Natural killer cell treated with Interleukin-12 subunit alpha and Interleukin-12 subunit beta and Interleukin-15 and Interleukin-18, amount 100 ng/mL, for 72 hours (primary cell): Measurements from ENCODE around the gene DACH2. TPM values are rescaled to one million over a fixed set of nuclear protein-coding genes. Genes with fewer than 3 reads are reported as not detected.

Experiments used
- ATAC-seq, 2 donors: fragments of 150-1000 bp; cut with Tn5 transposase in 1 of 2; sonication (Bioruptor Pico), chemical (Tn5 transposase) in 1 of 2; 2 replicates each; pipeline ENCODE4 v1.10.0; 2021
- DNase-seq: peaks from one replicate; pipeline ENCODE4 v3.0.0; 2022; ENCODE audit warnings: low spot score
- H3K27ac Mint-ChIP-seq, 2 donors: 1 replicate in 1 of 2; 2 replicates in 1 of 2; pipeline ENCODE4 v1.8.0; 2022; ENCODE audit warnings: mixed read lengths in 2 of 2, mild to moderate bottlenecking in 1 of 2, moderate library complexity in 1 of 2
- H3K27me3 Mint-ChIP-seq, 2 donors: 1 replicate in 1 of 2; 2 replicates in 1 of 2; pipeline ENCODE4 v1.8.0; 2022; ENCODE audit warnings: mixed read lengths in 2 of 2
- H3K36me3 Mint-ChIP-seq: one replicate; pipeline ENCODE4 v1.8.0; 2022; ENCODE audit warnings: mixed read lengths
- H3K4me1 Mint-ChIP-seq, 2 donors: 1 replicate in 1 of 2; 2 replicates in 1 of 2; pipeline ENCODE4 v1.8.0; 2022; ENCODE audit warnings: low read depth in 2 of 2, mixed read lengths in 2 of 2, mild to moderate bottlenecking in 1 of 2
- H3K4me3 Mint-ChIP-seq: one replicate; pipeline ENCODE4 v1.8.0; 2022; ENCODE audit warnings: mixed read lengths
- H3K9me3 Mint-ChIP-seq: 2 replicates; pipeline ENCODE4 v1.8.0; 2022; ENCODE audit warnings: mixed read lengths
- total RNA-seq, 2 donors: library from RNA; stranded (reverse); gene quantifications; one replicate each; pipeline ENCODE4 v1.2.3, GENCODE V29; 2022

DACH2 gene
- total RNA-seq, 2 donors from 2014 or later: not detected

- Mint-ChIP-seq H3K4me1 (no peaks in the 10 kb centered on the region), H3K27ac (no peak overlapping the region), H3K36me3 (no peaks in the 10 kb centered on the region), H3K27me3 (no peaks in the 10 kb centered on the region), H3K4me3 (no peak overlapping the region), H3K9me3 (no peaks in the 10 kb centered on the region)
- DNase-seq (no peak), ATAC-seq (no peak)
Measured at GRCh38 chrX:86370927-86371326, 222.7 kb downstream of the DACH2 start.

DNA sequence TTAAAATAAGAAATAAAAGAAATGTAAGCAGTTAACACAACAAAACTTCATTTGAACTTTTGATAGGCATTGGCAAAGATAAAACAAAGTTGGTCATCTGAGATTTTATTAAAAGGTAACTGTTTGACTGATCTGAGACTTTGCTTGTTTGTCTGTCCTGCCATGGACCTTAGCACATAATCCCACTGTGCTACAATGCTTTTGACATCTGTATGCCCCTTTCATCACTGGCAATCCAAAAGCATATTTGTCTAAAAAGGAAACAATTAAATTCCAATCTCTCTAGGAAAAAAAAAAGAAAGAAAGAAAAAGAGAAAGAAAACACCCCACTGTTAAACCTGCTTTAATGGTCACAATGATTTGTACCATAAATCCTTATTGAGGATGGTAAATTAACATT lies 231.0 kb downstream of the DACH2 start:
- DNase-seq (no peak), ATAC-seq (no peak)
- Mint-ChIP-seq H3K36me3 (no peaks in the 10 kb centered on the region), H3K9me3 (no peaks in the 10 kb centered on the region), H3K27me3 (no peaks in the 10 kb centered on the region), H3K4me1 (no peaks in the 10 kb centered on the region), H3K27ac (no peak overlapping the region), H3K4me3 (no peak overlapping the region)

DNA sequence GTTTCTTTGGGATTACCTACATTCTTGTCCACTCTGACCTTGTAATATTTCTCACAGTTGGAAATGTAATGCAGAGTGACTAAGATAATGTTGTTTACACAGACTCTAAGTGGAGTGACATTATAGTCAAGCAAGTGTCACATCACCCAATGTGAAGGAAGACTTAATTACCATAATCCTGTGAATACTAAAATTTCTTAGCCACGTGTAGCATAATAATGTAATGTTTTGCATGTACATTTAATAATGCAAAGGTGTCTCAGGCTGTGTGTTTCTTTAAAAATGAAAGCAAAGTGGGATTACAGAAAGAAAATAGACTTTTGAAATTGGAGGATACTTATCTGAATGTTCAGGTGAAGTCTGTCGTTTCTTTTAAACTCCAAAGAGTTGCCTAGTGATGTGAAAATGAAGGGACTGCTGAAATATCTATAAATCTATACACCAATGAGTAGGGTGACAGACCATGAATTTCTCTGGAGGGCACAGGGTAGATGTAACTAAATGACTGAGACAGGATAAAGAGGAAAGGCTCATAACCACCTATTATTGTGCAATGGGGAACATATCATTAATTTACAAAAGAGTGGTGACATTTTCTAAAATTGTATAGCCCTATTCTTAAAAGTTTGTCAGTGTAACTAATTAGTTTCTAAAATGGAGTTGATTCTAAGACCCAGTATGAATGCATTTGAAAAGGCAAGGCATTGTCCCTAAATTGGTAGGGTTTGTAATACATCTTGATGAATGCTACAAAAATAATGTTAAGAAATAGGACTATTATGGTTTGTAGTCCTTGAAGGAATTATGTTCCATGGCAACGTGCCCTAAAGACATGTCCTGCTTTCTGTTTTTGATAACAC lies 235.7 kb downstream of the DACH2 start:
- ATAC-seq: no peak
- Mint-ChIP-seq H3K27ac (no peak overlapping the region), H3K36me3 (no peaks in the 10 kb centered on the region), H3K27me3 (no peaks in the 10 kb centered on the region), H3K4me1 (no peaks in the 10 kb centered on the region), H3K9me3 (no peaks in the 10 kb centered on the region), H3K4me3 (no peak overlapping the region)
- no peak for DNase-seq

DNA sequence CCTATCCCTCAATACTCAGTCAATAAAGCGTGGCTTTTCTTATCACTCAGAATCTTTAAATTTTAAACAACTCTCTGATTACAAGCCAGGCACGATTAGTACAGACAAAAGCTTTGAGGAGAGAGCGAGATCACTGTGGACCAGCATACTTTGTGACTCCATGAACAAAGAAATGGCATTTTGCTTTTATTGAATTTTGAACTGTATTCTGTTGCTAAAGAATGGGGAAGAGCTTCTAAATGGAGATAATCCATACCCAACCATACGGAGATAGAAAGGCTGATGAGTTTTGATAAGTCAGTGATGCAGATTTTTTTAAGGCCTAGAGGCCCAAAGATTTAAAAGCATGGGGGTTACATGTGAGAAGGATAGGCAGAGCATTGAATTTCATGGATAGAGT lies 259.1 kb downstream of the DACH2 start:
- no peaks in the 10 kb centered on the region for H3K36me3 Mint-ChIP-seq
- DNase-seq (no peak), ATAC-seq (no peak)
- H3K27me3 Mint-ChIP-seq: no peaks in the 10 kb centered on the region
- no peaks in the 10 kb centered on the region for H3K9me3 Mint-ChIP-seq
- H3K4me3 Mint-ChIP-seq: no peak overlapping the region
- H3K4me1 Mint-ChIP-seq: no peaks in the 10 kb centered on the region
- no peak overlapping the region for H3K27ac Mint-ChIP-seq

- H3K9me3 Mint-ChIP-seq: peaks cover 6% of the 10 kb centered on the region
- DNase-seq (no peak), ATAC-seq (no peak)
- H3K4me3 Mint-ChIP-seq: no peak overlapping the region
- H3K27ac Mint-ChIP-seq: no peak overlapping the region
- H3K36me3 Mint-ChIP-seq: no peaks in the 10 kb centered on the region
- no peaks in the 10 kb centered on the region for H3K4me1 Mint-ChIP-seq
- H3K27me3 Mint-ChIP-seq: peaks cover 0 to 3% of the 10 kb centered on the region in 2 donors
Measured at GRCh38 chrX:86421771-86422170, 273.5 kb downstream of the DACH2 start.

- ATAC-seq (no peak), DNase-seq (no peak)
- Mint-ChIP-seq H3K27ac (no peak overlapping the region), H3K9me3 (peaks cover 2% of the 10 kb centered on the region), H3K27me3 (no peaks in the 10 kb centered on the region), H3K4me3 (no peak overlapping the region), H3K36me3 (no peaks in the 10 kb centered on the region), H3K4me1 (no peaks in the 10 kb centered on the region)
Measured at GRCh38 chrX:86436116-86436515, 287.9 kb downstream of the DACH2 start.

GRCh38 chrX:86455495-86455894 lies 307.2 kb downstream of the DACH2 start:
- Mint-ChIP-seq H3K27ac (no peak overlapping the region), H3K27me3 (no peaks in the 10 kb centered on the region), H3K4me1 (no peaks in the 10 kb centered on the region), H3K4me3 (no peak overlapping the region), H3K9me3 (peaks cover 6% of the 10 kb centered on the region), H3K36me3 (peaks cover 4% of the 10 kb centered on the region)
- ATAC-seq: no peak
- DNase-seq: no peak

GRCh38 chrX:86460760-86461159 lies 312.5 kb downstream of the DACH2 start:
- no peak for ATAC-seq
- Mint-ChIP-seq H3K4me3 (no peak overlapping the region), H3K27ac (no peak overlapping the region), H3K27me3 (no peaks in the 10 kb centered on the region), H3K9me3 (peaks cover under 1% of the 10 kb centered on the region), H3K36me3 (no peaks in the 10 kb centered on the region), H3K4me1 (no peaks in the 10 kb centered on the region)
- DNase-seq: no peak

DNA sequence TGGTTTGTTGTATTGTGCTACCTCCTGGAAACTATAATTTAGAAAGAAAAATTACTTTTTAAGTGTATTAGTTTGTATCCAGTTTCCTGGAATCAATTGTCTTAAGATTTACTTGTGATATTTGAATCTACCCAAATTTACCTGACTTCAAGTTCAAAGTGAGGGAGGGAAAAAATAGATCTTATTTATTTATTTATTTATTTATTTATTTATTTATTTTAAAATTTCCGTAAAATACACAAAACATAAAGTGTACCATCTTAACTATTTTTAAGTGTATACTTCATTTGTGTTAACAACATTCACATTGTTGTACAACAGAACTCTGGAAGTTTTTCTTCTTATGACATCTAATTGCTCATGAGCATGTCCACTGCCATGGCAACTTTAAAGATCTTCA lies 356.0 kb downstream of the DACH2 start:
- H3K4me3 Mint-ChIP-seq: no peak overlapping the region
- no peak for ATAC-seq
- no peak for DNase-seq
- no peak overlapping the region for H3K27ac Mint-ChIP-seq
- H3K36me3 Mint-ChIP-seq: peaks cover 4% of the 10 kb centered on the region
- H3K27me3 Mint-ChIP-seq: peaks cover 0 to 2% of the 10 kb centered on the region in 2 donors
- H3K9me3 Mint-ChIP-seq: peaks cover 7% of the 10 kb centered on the region
- no peaks in the 10 kb centered on the region for H3K4me1 Mint-ChIP-seq

- Mint-ChIP-seq H3K4me3 (no peak overlapping the region), H3K9me3 (peaks cover 5% of the 10 kb centered on the region), H3K4me1 (no peaks in the 10 kb centered on the region), H3K27me3 (peaks cover 0 to 2% of the 10 kb centered on the region in 2 donors), H3K36me3 (peaks cover 4% of the 10 kb centered on the region), H3K27ac (no peak overlapping the region)
- ATAC-seq: no peak
- DNase-seq: no peak
Measured at GRCh38 chrX:86507331-86507730, 359.1 kb downstream of the DACH2 start.

DNA sequence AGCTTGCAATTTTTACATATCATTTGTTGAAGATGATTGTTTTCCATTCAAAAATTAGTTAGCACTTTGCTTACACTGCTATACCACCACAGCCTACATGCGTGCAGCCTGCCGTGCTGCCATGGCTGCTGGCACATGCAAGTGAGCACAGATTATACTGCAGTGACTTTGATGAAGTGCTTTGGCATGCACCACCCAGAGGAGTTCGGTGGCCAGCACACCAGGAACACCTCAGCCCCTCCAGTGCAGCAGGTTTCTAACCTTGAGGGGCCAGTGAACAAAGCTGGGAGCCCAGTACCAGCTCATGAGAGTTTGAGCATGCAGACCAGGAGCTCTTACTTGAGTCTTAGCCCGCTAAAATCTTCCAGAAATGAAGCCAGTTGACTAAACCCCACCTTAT lies 431.5 kb downstream of the DACH2 start:
- DNase-seq (no peak), ATAC-seq (no peak)
- H3K27ac Mint-ChIP-seq: no peak overlapping the region
- H3K4me1 Mint-ChIP-seq: no peaks in the 10 kb centered on the region
- H3K4me3 Mint-ChIP-seq: no peak overlapping the region
- H3K36me3 Mint-ChIP-seq: no peaks in the 10 kb centered on the region
- H3K9me3 Mint-ChIP-seq: no peaks in the 10 kb centered on the region
- H3K27me3 Mint-ChIP-seq: no peaks in the 10 kb centered on the region

DNA sequence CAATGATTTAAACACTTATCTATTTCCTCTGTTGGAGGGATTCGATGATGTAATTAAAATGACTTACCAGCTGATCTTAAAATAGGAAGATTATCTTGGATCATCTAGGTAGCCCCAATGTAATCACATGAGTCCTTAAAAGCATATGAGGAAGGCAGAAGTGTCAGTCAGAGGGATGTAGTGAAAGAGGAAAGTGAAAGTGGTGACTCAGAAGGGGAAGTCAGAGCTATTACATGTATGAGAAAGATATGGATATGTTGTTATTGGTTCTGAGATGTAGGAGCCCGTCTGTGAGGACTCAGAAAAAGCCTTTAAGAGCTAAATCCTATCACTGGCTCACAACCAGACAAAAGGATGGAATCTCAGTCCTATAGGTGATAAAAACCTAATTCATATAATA lies 456.4 kb downstream of the DACH2 start:
- H3K36me3 Mint-ChIP-seq: no peaks in the 10 kb centered on the region
- DNase-seq: no peak
- H3K27ac Mint-ChIP-seq: no peak overlapping the region
- H3K9me3 Mint-ChIP-seq: peaks cover 9% of the 10 kb centered on the region
- no peak overlapping the region for H3K4me3 Mint-ChIP-seq
- H3K4me1 Mint-ChIP-seq: no peaks in the 10 kb centered on the region
- no peaks in the 10 kb centered on the region for H3K27me3 Mint-ChIP-seq
- no peak for ATAC-seq

- no peak overlapping the region for H3K4me3 Mint-ChIP-seq
- DNase-seq: no peak
- no peaks in the 10 kb centered on the region for H3K4me1 Mint-ChIP-seq
- H3K36me3 Mint-ChIP-seq: peaks cover 8% of the 10 kb centered on the region
- H3K27me3 Mint-ChIP-seq: peaks cover 0 to 2% of the 10 kb centered on the region in 2 donors
- H3K9me3 Mint-ChIP-seq: peaks cover 9% of the 10 kb centered on the region
- no peak for ATAC-seq
- no peak overlapping the region for H3K27ac Mint-ChIP-seq
Measured at GRCh38 chrX:86696951-86697350, 548.7 kb downstream of the DACH2 start.

DNA sequence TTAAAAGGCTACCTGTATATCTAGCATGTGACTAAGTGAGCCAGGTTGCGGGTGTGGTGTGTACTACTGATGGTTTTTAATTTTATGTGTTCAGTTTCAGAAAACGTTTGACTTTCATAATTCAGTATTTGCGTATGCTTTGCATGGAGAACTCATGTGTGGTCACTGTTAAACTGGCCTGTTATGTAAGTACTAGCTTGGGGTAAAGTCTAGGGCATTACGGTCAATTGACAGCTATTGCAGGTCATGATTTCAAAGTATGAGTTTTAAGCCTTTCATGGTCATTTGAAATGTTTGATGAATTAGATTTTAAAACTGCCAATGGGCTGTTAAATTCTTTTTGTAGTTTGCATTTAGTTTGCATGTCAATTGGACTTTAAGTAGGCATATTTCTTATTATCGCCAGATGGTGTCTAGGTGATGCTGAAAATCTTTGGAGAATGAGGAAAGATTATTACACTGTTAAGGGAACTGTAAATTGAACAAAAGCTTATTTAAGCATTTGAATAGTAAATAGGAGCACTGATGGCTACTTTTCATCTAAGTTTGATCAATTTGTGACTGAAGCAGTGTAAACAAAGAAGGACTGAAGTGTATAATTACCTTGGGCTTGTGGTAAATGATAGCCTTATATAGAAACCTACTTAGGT lies 563.4 kb downstream of the DACH2 start:
- Mint-ChIP-seq H3K27me3 (peaks cover 0 to 3% of the 10 kb centered on the region in 2 donors), H3K27ac (no peak overlapping the region), H3K4me3 (no peak overlapping the region), H3K36me3 (no peaks in the 10 kb centered on the region), H3K4me1 (no peaks in the 10 kb centered on the region), H3K9me3 (peaks cover 5% of the 10 kb centered on the region)
- DNase-seq: no peak
- ATAC-seq: no peak
